Lower leg skin (tissue), 3 donors: ENCODE measurements around the gene FAM83E.

ENCODE experiments used
- CTCF ChIP-seq, 3 donors: fragments of 450-650 bp; IDR thresholded peaks; one replicate each; pipeline ENCODE4 v1.5.1; 2016; ENCODE audit warnings: antibody characterized with exemption in 3 of 3, mild to moderate bottlenecking in 3 of 3, moderate library complexity in 2 of 3
- POLR2A ChIP-seq, 2 donors: fragments of 450-650 bp; IDR thresholded peaks; one replicate each; pipeline ENCODE4 v1.6.1; 2016 to 2017; ENCODE audit warnings: antibody characterized with exemption in 2 of 2, mild to moderate bottlenecking in 1 of 2, moderate library complexity in 1 of 2

- no peak for TF ChIP-seq CTCF (IDR thresholded peaks at IDR 0.05)
- no peak for TF ChIP-seq POLR2A (IDR thresholded peaks at IDR 0.05)
Observed at GRCh38 chr19:48645620-48646000, 30.7 kb upstream of the FAM83E start.
